Panc1 (cell line): ENCODE data around the gene AHCYL1. TPM values are rescaled to one million over a fixed set of nuclear protein-coding genes. Genes with fewer than 3 reads are reported as not detected.

Experiments
- ATAC-seq: fragments of 200-7000 bp; cut with Tn5 transposase; 2 replicates; pipeline ENCODE4 v1.9.1; 2020; ENCODE audit warnings: mild to moderate bottlenecking, moderate library complexity
- BruUV-seq: library from RNA; stranded (reverse); fragments of 400-500 nt; replicated peaks from 2 replicates; lab custom pipeline; 2021; lab: Mats Ljungman, UMichigan
- CTCF ChIA-PET: fragments of 300-600 bp; sonication (Branson Sonifier 250); formaldehyde crosslinking; loops from one replicate; lab custom pipeline; 2022; ENCODE audit warnings: antibody characterized with exemption; lab: Charles Lee
- POLR2A ChIA-PET: fragments of 300-600 bp; sonication (Branson Sonifier 250); formaldehyde crosslinking; loops from one replicate; lab custom pipeline; 2022; ENCODE audit warnings: antibody characterized with exemption; lab: Charles Lee
- DNase-seq: peaks from one replicate; pipeline ENCODE4 v3.0.0-alpha.2; 2010; ENCODE audit warnings: low read depth, low spot score
- H3K27ac ChIP-seq: 2 replicates; pipeline ENCODE4 v1.5.1; 2011; ENCODE audit warnings: mild to moderate bottlenecking, low read length, inconsistent platforms
- H3K27me3 ChIP-seq: fragments of 200-500 bp; sonication (Bioruptor generic); 2 replicates; pipeline ENCODE4 v1.6.0; 2014; ENCODE audit warnings: low read length, inconsistent platforms; ENCODE audit not compliant: control insufficient read depth, insufficient read depth
- H3K36me3 ChIP-seq: fragments of 200-500 bp; sonication (Bioruptor generic); 2 replicates; pipeline ENCODE4 v1.5.1; 2014; ENCODE audit warnings: inconsistent platforms, mild to moderate bottlenecking, low read length, moderate library complexity; ENCODE audit not compliant: control insufficient read depth, insufficient read depth
- H3K4me1 ChIP-seq: 2 replicates; pipeline ENCODE4 v1.5.1; 2011; ENCODE audit warnings: inconsistent platforms, mild to moderate bottlenecking, low read length, moderate library complexity; ENCODE audit not compliant: control insufficient read depth, insufficient read depth
- H3K4me3 ChIP-seq, 2 experiments: 2 replicates each; pipeline ENCODE4 v1.5.1; 2011 to 2012; ENCODE audit warnings: low read depth in 2 of 2, low read length in 2 of 2, mild to moderate bottlenecking in 2 of 2, inconsistent platforms in 1 of 2, moderate library complexity in 1 of 2
- H3K9me3 ChIP-seq: fragments of 200-500 bp; sonication (Bioruptor generic); 2 replicates; pipeline ENCODE4 v1.5.1; 2014; ENCODE audit warnings: low read depth, mild to moderate bottlenecking, inconsistent platforms, low read length, moderate library complexity; ENCODE audit not compliant: control insufficient read depth, insufficient read depth
- POLR2AphosphoS5 ChIP-seq: IDR thresholded peaks from 2 replicates; pipeline ENCODE4 v1.6.1; 2012; ENCODE audit warnings: mild to moderate bottlenecking, low read depth, low read length, moderate library complexity
- SIN3A ChIP-seq: IDR thresholded peaks from 2 replicates; pipeline ENCODE4 v1.6.1; 2012; ENCODE audit warnings: low read depth, mild to moderate bottlenecking, low read length, moderate library complexity, borderline replicate concordance; ENCODE audit not compliant: insufficient read depth
- TCF7L2 ChIP-seq: IDR thresholded peaks from 2 replicates; pipeline ENCODE4 v1.6.1; 2011; ENCODE audit warnings: mild to moderate bottlenecking, low read depth, low read length, inconsistent platforms
- in situ Hi-C: cut with HindIII; loops from 2 replicates; pipeline ENCODE4 v1.10.0; 2016; ENCODE audit warnings: low sequenced_read_pairs, low pct_unique_long_range_greater_than_20kb
- intact Hi-C: fragments of 100-400 bp; cut with micrococcal nuclease; formaldehyde crosslinking; loops from one replicate; pipeline ENCODE4 v1.10.0; 2022; ENCODE audit not compliant: unreplicated experiment
- total RNA-seq: library from RNA; stranded (reverse); gene quantifications from one replicate; pipeline ENCODE4 v1.2.1, GENCODE V29; 2021; ENCODE audit not compliant: unreplicated experiment
- TF ChIP-seq, protein P1 (sequence below): fragments of 450-650 bp; IDR thresholded peaks from 2 replicates; pipeline ENCODE4 v1.5.1; 2017; ENCODE audit warnings: mild to moderate bottlenecking
- TF ChIP-seq, protein P2 (sequence below), 2 experiments: IDR thresholded peaks; 2 replicates each; pipeline ENCODE4 v1.6.1; 2011 to 2012; ENCODE audit warnings: low read depth in 2 of 2, control low read depth in 1 of 2, low read length in 1 of 2, mild to moderate bottlenecking in 1 of 2, moderate library complexity in 1 of 2; ENCODE audit not compliant: insufficient read depth in 1 of 2

AHCYL1 gene
- total RNA-seq, 1 experiment from 2014 or later, result 174 TPM

DNA sequence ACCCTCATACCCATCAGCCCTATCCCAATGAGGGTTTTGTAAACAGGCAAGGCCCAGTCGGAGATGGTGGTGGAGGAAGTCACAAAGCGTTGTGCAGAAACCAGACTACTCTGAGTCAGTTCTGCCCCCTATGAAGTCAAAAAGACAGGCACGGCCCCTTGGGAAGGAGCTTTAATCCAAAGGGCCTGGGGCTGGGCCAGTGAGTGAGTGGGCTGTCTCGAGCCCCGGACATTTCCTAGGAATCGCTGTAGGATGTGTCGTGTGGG lies 442 bp upstream of the AHCYL1 start:
- DNase-seq (no peak), ATAC-seq (peak; percentile 35)
- BruUV-seq, result no TSS peak
- peak overlapping the region; percentile 95 for H3K27ac ChIP-seq
- TF ChIP-seq, protein P1, sequence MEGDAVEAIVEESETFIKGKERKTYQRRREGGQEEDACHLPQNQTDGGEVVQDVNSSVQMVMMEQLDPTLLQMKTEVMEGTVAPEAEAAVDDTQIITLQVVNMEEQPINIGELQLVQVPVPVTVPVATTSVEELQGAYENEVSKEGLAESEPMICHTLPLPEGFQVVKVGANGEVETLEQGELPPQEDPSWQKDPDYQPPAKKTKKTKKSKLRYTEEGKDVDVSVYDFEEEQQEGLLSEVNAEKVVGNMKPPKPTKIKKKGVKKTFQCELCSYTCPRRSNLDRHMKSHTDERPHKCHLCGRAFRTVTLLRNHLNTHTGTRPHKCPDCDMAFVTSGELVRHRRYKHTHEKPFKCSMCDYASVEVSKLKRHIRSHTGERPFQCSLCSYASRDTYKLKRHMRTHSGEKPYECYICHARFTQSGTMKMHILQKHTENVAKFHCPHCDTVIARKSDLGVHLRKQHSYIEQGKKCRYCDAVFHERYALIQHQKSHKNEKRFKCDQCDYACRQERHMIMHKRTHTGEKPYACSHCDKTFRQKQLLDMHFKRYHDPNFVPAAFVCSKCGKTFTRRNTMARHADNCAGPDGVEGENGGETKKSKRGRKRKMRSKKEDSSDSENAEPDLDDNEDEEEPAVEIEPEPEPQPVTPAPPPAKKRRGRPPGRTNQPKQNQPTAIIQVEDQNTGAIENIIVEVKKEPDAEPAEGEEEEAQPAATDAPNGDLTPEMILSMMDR, result no peak
- TF ChIP-seq, protein P2, sequence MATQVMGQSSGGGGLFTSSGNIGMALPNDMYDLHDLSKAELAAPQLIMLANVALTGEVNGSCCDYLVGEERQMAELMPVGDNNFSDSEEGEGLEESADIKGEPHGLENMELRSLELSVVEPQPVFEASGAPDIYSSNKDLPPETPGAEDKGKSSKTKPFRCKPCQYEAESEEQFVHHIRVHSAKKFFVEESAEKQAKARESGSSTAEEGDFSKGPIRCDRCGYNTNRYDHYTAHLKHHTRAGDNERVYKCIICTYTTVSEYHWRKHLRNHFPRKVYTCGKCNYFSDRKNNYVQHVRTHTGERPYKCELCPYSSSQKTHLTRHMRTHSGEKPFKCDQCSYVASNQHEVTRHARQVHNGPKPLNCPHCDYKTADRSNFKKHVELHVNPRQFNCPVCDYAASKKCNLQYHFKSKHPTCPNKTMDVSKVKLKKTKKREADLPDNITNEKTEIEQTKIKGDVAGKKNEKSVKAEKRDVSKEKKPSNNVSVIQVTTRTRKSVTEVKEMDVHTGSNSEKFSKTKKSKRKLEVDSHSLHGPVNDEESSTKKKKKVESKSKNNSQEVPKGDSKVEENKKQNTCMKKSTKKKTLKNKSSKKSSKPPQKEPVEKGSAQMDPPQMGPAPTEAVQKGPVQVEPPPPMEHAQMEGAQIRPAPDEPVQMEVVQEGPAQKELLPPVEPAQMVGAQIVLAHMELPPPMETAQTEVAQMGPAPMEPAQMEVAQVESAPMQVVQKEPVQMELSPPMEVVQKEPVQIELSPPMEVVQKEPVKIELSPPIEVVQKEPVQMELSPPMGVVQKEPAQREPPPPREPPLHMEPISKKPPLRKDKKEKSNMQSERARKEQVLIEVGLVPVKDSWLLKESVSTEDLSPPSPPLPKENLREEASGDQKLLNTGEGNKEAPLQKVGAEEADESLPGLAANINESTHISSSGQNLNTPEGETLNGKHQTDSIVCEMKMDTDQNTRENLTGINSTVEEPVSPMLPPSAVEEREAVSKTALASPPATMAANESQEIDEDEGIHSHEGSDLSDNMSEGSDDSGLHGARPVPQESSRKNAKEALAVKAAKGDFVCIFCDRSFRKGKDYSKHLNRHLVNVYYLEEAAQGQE (IDR thresholded peaks at IDR 0.05; ENCODE audit: insufficient read depth in 1 of 2, low read depth in 2 of 2, low read length in 1 of 2), result no peak
- TF ChIP-seq POLR2AphosphoS5, result no peak
- TF ChIP-seq TCF7L2, result no peak
- H3K9me3 ChIP-seq, result no peaks in the 10 kb centered on the region
- intact Hi-C loops, result loop anchor here (1.0 to 10.0 kb wide), 4 partner anchors 52 to 439 kb away; partner anchors contain the start of gene GNAI3
- ChIA-PET POLR2A (interaction anchor here (0.5 to 1.6 kb wide), 6 partner anchors 23 to 207 kb away, joined by 3 to 5 read pairs (median 4); no protein-coding TSS in a partner anchor), CTCF (interaction anchor here (0.9 to 2.9 kb wide), 14 partner anchors 24 to 343 kb away, joined by 3 to 53 read pairs (median 6); no protein-coding TSS in a partner anchor)
- no peak overlapping the region for H3K4me3 ChIP-seq
- peaks cover 57% of the 10 kb centered on the region for H3K4me1 ChIP-seq
- peaks cover 3% of the 10 kb centered on the region for H3K36me3 ChIP-seq
- in situ Hi-C loops, result no loop called here
- no peaks in the 10 kb centered on the region for H3K27me3 ChIP-seq

DNA sequence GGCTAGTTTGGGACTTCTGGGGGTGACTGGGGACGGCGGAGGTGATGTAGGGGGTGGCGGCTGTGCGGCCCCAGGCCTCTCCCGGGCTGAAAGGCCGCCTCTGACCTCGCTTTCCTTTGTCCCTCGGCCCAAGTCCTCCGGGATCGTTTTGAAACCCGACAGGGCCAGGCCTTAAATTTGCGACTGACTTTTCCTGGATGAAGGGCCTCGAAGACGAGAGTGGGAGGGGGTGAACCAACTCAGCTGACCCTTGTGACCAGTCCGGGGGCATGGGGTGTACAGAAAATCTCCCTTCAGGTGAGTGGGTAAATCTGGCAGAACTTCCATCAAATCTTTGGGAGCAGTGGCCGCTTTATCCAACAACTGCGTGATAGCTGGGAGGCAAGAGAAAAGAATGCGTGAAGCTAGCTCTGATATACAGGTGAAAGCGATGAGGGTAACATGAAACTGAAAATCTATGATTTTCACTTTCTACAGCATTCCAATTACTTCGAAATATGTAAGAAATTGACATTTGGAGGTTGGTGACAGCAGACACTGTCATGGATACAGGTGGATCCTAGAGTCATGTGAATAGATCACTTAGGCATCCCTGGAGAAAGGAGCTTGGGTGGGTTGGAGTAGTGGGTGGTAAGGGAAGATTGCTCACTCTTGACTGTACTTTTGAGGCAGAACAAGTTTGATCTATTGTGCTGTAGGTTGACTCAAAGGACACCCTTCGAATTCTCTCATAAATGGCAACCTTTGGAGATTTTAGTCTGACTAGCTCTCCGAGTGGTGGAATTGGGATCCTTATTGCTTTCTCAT lies 885 bp downstream of the AHCYL1 start:
- peaks cover 51% of the 10 kb centered on the region for H3K4me1 ChIP-seq
- intact Hi-C loops, result loop anchor here (10.0 kb wide), 1 partner anchor 441 kb away; the partner anchor contains the start of gene GNAI3
- peak overlapping the region; percentile 88 to 90 for H3K4me3 ChIP-seq
- BruUV-seq, result no TSS peak
- ChIA-PET POLR2A (interaction anchor here (1.6 kb wide), 1 partner anchor 192 kb away, joined by 3 read pairs; no protein-coding TSS in a partner anchor), CTCF (interaction anchor here (0.6 to 2.9 kb wide), 5 partner anchors 25 to 209 kb away, joined by 4 to 53 read pairs (median 16); no protein-coding TSS in a partner anchor)
- DNase-seq (no peak), ATAC-seq (no peak)
- in situ Hi-C loops, result no loop called here
- H3K27me3 ChIP-seq, result no peaks in the 10 kb centered on the region
- H3K27ac ChIP-seq, result peak overlapping the region; percentile 91
- TF ChIP-seq POLR2AphosphoS5 (no peak), TCF7L2 (no peak), SIN3A (no peak)
- TF ChIP-seq, protein P1, result no peak
- TF ChIP-seq, protein P2 (IDR thresholded peaks at IDR 0.05; ENCODE audit: insufficient read depth in 1 of 2, low read depth in 2 of 2, low read length in 1 of 2), result no peak
- H3K9me3 ChIP-seq, result no peaks in the 10 kb centered on the region
- H3K36me3 ChIP-seq, result peaks cover 9% of the 10 kb centered on the region
